Erythroblast (primary cell): ENCODE data around the gene DENND1C.
"Not testable (repeated sequence)": the region's sequence is repeated elsewhere in the genome, so short reads cannot be mapped to it uniquely, and the experiment has no call there.

Experiments used
- DNase-seq, 2 experiments: peaks; one replicate each; lab custom pipeline; 2025; lab: John Stamatoyannopoulos, UW
- GATA1 ChIP-seq: IDR thresholded peaks from 2 replicates; pipeline ENCODE4 v1.6.1; 2011; ENCODE audit warnings: low read depth, mild to moderate bottlenecking, control low read depth, low read length, moderate library complexity
- POLR2A ChIP-seq: IDR thresholded peaks from 2 replicates; pipeline ENCODE4 v1.6.1; 2011; ENCODE audit warnings: mild to moderate bottlenecking, low read length

The DENND1C gene

DNA sequence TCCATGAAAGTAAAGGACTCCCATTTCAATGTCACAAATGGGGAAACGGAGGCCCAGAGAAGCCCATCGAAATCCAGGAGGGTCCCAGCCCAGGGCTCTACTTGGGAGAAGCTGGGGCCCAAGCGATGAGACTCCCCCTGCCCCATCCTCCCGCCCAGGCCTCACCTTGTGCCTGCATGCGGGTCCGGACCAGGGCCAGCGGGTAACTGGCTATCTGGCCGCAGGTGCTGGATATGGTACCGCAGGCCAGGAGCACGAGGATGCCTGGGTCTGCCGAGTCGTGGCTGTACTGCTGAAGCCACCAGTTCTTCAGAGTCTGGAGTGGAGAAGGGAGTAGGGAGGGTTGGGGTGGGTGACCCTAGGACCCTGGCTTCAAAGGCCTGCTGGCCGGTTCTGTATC, 37.6 kb downstream of the DENND1C start:
- DNase-seq: no peak
- TF ChIP-seq GATA1 (no peak), POLR2A (no peak)

DNA sequence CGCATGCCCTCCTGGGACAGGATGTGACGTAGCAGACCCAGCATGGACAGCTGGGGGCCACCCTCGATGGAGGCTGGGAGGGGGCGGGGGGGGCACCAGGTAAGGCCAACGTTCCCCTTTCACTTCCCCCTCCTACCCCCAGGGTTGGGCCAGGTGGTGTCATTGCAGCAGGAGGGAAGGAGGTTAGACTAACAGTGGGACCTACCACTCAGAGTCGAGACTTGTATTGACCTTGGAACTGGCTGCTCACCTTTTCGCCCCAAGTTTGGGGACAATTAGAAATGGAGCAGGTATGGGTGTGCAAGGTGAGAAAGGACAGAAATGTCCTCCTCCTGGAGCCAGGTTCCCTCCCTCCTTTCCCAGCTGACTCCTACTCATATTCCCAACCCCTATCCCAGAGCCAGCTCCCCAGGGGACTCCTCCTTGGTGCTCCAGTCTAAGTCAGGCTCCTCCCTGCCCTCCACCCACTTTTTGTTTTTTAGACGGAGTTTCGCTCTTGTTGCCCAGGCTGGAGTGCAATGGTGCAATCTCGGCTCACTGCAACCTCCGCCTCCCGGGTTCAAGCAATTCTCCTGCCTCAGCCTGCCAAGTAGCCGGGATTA, 39.4 kb downstream of the DENND1C start:
- TF ChIP-seq GATA1 (no peak), POLR2A (no peak)
- DNase-seq: no peak

DNA sequence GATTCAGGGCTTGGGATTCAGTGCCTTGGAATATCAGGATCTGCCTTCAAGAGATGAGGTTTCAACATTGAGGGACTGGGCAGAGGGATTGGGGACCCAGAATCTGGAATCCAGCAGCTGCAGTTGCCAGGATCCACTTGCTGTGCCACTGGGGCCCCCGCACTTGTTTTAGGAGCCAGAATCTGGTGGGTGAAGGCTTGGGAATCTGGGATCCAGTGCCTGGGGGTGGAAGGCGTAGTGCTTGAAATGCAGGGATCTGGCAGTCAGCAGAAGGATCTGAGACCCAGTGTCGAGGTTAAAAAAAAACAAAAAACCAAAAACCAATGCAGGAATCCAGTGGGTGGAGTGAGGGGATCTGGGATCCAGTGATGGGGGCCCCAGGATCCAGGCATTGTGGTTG, 40.7 kb downstream of the DENND1C start:
- TF ChIP-seq GATA1 (no peak), POLR2A (no peak)
- DNase-seq: no peak

DNA sequence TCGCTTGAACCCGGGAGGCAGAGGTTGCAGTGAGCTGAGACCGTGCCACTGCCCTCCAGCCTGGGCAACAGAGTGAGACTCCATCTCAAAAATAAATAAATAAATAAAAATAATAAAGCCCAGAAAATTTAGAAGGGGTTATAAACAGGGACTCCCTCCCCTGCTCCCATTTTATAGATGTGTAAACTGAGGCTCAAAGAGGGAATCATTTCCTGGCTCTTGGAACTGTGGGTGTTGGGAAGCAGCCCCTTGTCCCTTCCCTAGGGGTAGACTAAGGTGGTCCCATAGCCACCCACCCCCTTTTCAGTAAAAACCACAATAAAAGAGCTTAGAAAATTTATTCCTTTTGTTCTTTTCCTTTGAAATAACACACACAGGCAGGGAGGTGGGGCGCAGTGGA, 41.8 kb downstream of the DENND1C start:
- no peak for DNase-seq
- TF ChIP-seq POLR2A (no peak), GATA1 (no peak)

DNA sequence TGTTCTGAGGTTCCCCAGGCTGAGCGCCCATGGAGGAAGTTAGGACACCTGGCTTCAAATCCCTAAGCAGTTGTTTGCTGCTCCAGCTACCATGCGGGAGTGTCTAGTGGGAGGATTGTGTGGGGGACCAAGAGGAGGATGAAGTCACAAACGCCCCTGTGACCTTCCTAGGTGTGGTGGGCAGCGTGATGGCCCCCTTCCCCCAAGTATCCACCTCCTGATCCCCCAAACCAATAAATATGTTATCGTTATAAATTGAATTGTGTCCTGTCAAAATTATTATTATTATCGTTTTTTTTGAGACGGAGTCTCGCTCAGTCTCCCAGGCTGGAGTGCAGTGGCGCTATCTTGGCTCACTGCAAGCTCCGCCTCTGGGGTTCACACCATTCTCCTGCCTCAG, 47.9 kb downstream of the DENND1C start, which contains the start of gene SLC25A41:
Gene SLC25A41 (minus strand): TSS at position 101 of the 400 bp plus-strand sequence. CDS start 70 bp downstream, at position 31.
- no peak for DNase-seq
- TF ChIP-seq POLR2A (no peak), GATA1 (no peak)

DNA sequence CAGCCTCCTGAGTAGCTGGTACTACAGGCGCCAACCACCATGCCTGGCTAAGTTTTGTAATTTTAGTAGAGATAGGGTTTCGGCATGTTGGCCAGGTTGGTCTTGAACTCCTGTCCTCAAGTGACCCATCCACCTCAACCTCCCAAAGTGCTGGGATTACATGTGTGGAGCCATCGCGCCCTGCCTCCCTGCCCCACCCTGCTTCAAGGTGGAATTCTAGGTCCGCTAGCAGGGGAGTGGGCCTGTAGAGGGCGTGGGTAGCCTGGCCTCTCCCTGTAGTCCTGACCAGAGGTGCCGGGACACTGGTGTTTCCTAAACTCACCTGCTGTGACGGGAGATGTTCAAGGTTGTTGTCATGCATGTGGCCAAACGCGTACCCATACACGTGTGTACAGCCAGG, 48.4 kb downstream of the DENND1C start:
- DNase-seq: no peak
- TF ChIP-seq GATA1 (no peak), POLR2A (no peak)

DNA sequence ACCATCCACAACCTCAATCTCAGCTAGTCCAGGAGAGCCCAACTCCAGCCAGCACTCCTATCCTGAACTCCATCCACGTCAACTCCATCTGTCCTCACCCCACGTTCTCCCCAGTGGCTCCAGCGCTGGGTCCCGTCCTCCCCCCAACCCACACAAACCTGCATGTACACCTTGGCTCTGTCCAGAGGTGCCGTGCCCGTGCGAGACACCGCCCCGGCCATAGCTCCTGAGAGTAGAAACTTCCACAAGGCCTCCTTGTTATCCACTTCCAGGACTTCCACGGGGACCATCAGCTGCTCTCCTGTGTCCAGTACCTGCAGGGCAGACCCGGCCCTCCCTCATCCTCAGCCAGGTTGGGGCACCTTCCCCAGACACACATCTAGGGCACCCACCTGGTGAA, 49.7 kb downstream of the DENND1C start:
- no peak for DNase-seq
- TF ChIP-seq GATA1: no peak
- no peak for TF ChIP-seq POLR2A

DNA sequence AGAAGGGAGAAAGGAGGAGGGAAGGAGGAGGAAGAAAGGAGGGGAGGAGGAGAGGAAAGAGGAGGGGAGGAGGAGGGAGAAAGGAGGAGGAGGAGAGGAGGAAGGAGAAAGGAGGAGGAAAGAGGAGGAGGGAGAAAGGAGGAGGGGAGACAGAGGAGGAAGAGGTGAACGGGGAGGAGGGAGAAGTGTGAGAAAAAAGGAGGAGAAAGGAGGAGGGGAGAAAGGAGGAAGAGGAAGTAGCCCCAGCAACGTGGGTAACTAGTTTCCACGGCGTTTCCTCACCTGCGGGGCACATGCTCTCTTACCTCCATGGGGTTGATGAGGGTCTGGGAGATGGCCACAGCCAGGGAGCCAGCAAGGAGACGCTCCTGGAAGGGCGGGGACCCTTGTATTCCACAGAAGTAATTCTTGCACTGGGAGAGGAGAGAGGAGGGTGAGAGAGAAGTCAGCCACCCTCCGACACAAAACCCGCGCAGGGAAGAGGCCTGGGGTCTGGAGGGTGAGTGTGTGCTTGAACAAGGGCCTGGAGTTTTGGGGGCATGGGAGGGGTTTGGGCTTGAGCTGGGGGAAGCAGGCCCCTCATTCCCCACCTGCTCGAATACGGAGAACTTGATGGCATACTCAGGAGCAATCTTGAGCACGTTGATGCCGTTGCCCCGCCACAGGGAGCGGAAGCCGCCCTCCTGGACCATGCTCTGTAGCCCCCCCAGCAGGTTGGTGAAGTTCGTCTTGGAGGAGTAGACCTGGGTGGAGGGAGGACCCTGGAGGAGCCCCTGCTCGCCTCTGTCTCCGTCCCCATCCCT, 52.0 kb downstream of the DENND1C start:
- TF ChIP-seq POLR2A (no peak), GATA1 (no peak)
- no peak for DNase-seq

DNA sequence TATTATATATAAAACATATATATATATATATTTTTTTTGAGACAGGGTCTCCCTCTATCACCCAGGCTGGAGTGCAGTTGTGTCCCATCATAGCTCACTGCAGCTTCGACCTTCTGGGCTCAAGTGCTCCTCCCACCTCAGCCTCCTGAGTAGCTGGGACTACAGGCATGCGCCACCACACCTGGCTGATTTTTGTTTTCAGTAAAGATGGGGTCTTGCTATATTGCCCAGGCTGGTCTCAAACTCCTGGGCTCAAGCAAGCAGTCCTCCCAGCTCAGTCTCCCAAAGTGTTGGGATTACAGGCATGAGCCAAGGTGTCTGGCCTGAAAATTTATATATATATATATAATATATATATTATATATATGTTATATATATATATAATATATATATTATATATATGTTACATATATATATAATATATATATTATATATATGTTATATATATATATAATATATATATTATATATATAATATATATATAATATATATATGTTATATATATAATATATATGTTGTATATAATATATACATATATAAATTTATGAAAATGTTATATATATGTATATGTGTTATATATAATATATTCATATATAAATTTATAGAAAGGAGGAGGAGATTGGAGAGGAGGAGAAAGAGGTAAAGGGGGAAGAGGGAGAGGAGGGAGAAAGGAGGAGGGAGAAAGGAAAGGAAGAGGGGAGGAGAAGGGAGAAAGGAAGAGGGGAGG, 52.7 kb downstream of the DENND1C start:
- not testable (repeated sequence) for DNase-seq

DNA sequence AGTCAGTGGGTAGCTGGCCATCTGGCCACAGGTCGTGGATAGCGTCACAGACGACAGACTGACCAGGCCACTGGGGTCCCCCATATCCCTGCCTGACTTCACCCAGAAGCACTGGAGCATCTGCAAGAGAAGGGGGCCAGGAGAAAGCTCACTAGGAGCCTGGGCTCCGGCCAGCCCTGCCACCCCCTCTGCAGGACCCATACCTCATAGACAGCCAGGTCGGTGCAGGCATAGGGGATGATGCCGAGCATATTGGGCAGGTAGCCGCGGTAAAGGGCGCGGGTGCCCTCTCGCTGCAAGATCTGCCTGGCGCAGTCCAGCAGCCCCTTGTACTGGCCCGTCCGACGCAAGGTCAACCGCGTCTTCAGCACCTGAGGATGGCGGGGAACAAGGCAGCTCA, 54.5 kb downstream of the DENND1C start:
- no peak for DNase-seq
- TF ChIP-seq GATA1 (no peak), POLR2A (no peak)

DNA sequence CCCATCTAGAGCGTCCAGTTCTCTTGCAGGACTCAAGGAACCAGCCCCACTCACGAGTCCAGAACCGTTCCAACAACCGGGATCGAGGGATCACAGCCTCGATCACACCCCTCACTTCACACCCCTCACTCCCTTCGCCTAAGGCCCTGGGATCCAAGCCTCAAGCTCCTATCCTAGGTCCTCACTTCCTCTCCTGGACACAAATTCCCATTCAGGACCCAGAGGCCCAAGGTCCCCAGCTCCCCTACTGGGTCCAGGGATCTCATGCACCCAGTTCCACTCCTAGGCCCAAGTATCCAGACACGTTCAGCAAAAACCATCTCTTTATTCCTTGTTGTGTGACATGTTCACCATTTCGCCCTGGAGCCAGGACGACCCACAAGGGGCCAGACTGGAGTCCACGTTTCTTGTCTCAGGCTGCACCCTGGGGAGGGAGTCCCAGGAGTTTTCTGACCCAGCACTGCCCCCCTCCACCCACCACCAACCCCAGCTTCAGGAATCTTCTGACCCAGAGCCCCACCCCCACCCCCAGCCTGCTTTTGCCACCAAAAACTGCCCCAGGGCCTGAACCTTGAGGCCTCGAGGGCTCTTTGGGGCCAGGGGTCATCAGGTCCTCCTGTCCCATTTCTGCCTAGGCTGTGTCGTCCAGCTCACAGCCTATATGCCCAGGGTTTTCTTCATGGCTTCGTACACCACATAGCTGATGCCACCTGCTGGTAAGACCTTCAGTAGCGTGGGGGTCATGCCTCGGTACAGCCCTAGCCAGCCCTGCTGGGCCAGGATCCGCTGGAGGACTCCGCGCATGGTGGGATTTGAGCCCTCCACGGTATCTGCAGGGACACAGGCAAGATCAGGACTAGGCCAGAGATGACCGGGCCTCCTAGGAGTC, 55.6 kb downstream of the DENND1C start:
- DNase-seq: peak in 1 of 2 experiments; percentile 42
- TF ChIP-seq POLR2A (no peak), GATA1 (no peak)

DNA sequence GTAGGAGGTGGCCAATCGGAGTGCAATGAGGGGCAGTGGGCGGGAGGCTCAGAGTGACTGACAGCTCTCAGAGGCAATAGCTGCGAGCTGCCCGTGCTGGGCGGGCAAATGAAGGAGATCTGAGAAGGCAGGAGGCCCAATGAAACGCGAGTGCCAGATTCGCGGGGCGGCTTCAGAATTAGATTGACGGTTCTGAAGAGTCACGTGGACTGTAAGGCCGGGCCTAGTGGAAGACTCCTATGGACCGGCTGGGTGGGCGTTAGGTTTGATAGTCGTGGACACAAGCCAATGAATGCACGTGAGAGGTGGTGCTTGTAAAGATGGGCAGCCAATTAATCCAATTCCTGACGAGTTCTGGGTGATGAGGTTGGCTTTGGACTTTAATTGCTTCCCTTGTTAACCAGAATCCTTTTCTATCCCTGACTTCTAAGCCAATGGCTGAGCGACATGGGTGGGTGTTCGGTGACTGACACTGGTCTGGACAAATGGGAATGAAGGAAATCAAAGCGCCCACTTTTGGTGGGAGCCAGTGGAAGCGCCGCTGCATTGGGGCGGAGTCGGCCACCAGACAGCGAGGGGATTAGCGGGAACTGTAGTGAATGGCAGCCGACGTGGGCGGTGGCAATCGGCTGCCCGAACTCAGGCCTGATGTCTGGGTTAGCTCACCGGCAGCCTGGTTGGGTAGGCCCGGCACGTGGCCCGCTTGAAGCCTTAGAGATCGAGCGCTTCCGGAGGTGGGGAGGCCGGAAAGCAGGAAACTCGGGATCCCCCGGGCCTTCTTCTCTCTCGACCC, 56.5 kb downstream of the DENND1C start:
- no peak for TF ChIP-seq POLR2A
- TF ChIP-seq GATA1: no peak
- peak; percentile 100 for DNase-seq
